Endothelial cell (in vitro differentiated cells): ENCODE measurements around the gene PDE4B. TPM values are rescaled to one million over a fixed set of nuclear protein-coding genes. Genes with fewer than 3 reads are reported as not detected.
A peak's percentile ranks its signal among the peaks of the same experiment; 100 is the strongest.

ENCODE experiments used
- DNase-seq: peaks from one replicate; pipeline ENCODE4 v3.0.0; 2021; ENCODE audit warnings: low spot score
- H3K27ac Mint-ChIP-seq: one replicate; pipeline ENCODE4 v1.8.0; 2021; ENCODE audit warnings: mixed read lengths, inconsistent platforms; ENCODE audit not compliant: unreplicated experiment
- H3K27me3 Mint-ChIP-seq: one replicate; pipeline ENCODE4 v1.8.0; 2021; ENCODE audit warnings: mild to moderate bottlenecking, moderate library complexity, mixed read lengths, inconsistent platforms; ENCODE audit not compliant: unreplicated experiment
- H3K36me3 Mint-ChIP-seq: one replicate; pipeline ENCODE4 v1.8.0; 2021; ENCODE audit warnings: mild to moderate bottlenecking, low read depth, mixed read lengths, inconsistent platforms; ENCODE audit not compliant: unreplicated experiment
- H3K4me1 Mint-ChIP-seq: one replicate; pipeline ENCODE4 v1.8.0; 2021; ENCODE audit warnings: mild to moderate bottlenecking, mixed read lengths, inconsistent platforms; ENCODE audit not compliant: unreplicated experiment
- H3K4me3 Mint-ChIP-seq: one replicate; pipeline ENCODE4 v1.8.0; 2021; ENCODE audit warnings: mild to moderate bottlenecking, mixed read lengths, inconsistent platforms; ENCODE audit not compliant: unreplicated experiment
- H3K9me3 Mint-ChIP-seq: one replicate; pipeline ENCODE4 v1.8.0; 2021; ENCODE audit warnings: mixed read lengths, inconsistent platforms; ENCODE audit not compliant: unreplicated experiment
- total RNA-seq: library from RNA; stranded (reverse); fragmentation: NEBNext Ultra II Directional; extraction: Animal tissue kit (Norgen Biotek cat#: 25700); gene quantifications from one replicate; pipeline ENCODE4 v1.2.1, GENCODE V29; 2021; ENCODE audit not compliant: unreplicated experiment
- TF ChIP-seq, protein P1 (sequence below): fragments of 200-600 bp; sonication (generic); IDR thresholded peaks from one replicate; pipeline ENCODE4 v1.5.0; 2021; ENCODE audit warnings: antibody characterized with exemption; ENCODE audit not compliant: unreplicated experiment

The PDE4B gene
- total RNA-seq, 1 donor from 2014 or later: 45.6 TPM

DNA sequence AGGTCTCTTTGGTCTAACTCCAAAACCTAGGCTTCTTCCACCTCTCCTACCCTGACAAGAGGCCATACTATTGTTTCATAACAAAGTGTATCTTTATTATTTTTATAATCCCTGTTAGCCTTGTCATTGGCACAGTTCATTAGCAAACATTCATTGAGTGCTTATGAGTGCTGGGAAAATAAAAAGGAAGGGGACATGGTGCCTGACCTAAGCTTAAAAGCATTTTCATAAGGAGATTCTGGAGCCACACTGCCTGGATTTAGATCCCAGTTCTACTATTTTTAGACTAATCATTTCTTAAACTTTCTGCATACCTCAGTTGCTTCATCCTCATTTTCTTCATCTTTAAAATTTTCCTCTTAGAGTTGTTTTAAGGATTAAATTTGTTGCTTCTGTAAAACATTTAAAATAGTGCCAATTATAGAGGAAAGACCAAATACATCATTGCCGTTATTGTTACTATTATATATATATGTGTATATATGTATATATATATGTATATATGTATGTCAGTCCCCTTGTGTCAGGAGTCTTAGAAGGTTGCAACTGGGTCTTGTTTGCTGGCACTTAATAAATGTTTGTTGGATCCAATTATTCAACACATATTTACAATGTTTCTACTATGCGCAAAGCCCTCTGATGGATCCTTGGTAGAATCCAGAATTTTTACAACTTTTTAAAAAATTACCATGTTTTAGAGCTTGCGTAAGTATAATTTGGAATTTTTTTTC lies 490.4 kb downstream of the PDE4B start:
- no peaks in the 10 kb centered on the region for H3K9me3 Mint-ChIP-seq
- no peaks in the 10 kb centered on the region for H3K36me3 Mint-ChIP-seq
- H3K27me3 Mint-ChIP-seq: peaks cover 2% of the 10 kb centered on the region
- peaks cover 30% of the 10 kb centered on the region for H3K4me1 Mint-ChIP-seq
- TF ChIP-seq, protein P1, sequence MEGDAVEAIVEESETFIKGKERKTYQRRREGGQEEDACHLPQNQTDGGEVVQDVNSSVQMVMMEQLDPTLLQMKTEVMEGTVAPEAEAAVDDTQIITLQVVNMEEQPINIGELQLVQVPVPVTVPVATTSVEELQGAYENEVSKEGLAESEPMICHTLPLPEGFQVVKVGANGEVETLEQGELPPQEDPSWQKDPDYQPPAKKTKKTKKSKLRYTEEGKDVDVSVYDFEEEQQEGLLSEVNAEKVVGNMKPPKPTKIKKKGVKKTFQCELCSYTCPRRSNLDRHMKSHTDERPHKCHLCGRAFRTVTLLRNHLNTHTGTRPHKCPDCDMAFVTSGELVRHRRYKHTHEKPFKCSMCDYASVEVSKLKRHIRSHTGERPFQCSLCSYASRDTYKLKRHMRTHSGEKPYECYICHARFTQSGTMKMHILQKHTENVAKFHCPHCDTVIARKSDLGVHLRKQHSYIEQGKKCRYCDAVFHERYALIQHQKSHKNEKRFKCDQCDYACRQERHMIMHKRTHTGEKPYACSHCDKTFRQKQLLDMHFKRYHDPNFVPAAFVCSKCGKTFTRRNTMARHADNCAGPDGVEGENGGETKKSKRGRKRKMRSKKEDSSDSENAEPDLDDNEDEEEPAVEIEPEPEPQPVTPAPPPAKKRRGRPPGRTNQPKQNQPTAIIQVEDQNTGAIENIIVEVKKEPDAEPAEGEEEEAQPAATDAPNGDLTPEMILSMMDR: no peak
- no peak overlapping the region for H3K27ac Mint-ChIP-seq
- H3K4me3 Mint-ChIP-seq: no peak overlapping the region
- DNase-seq: no peak

DNA sequence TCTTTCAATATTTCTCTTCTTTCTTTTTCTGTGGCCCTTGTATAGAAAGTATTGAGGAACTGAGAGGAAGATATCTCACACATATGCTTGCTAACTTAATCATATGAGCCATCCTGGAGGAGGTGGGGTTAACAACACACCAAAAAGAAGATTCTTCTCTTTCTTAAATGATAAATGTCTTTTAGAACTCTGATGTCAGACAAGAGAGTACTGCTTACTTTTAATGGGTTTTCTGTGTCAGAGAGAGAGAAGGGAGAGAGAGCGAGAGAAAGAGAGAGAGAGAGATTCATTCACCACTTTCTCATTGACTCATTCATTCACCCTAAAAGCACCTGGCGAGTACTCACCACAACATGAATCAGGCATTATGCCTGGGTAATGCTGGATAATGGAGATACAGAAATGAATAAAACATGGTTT lies 490.9 kb downstream of the PDE4B start:
- Mint-ChIP-seq H3K27me3 (peaks cover under 1% of the 10 kb centered on the region), H3K9me3 (no peaks in the 10 kb centered on the region), H3K27ac (no peak overlapping the region), H3K36me3 (no peaks in the 10 kb centered on the region), H3K4me1 (peaks cover 25% of the 10 kb centered on the region), H3K4me3 (no peak overlapping the region)
- TF ChIP-seq, protein P1: no peak
- DNase-seq: no peak

DNA sequence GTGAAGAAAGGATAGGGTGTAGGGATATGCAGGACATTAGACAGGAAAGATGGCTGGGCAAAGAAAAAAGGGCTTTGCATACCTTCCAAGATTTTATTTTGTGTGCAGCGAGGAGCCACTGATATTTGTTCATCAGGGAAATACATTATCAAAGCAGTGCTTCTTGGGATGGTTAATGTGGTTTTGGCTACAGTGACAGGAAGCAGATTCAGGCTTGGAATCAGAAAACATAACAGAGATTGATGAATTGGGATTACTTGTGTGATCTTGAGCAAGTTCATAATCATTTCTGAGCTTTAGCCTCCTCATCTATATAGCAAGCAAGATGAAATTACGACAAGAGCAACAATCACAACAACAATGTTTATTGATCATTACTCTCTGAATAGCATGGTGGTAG lies 492.1 kb downstream of the PDE4B start:
- H3K36me3 Mint-ChIP-seq: no peaks in the 10 kb centered on the region
- DNase-seq: no peak
- H3K4me1 Mint-ChIP-seq: peaks cover 19% of the 10 kb centered on the region
- no peak overlapping the region for H3K27ac Mint-ChIP-seq
- H3K27me3 Mint-ChIP-seq: peaks cover 2% of the 10 kb centered on the region
- no peaks in the 10 kb centered on the region for H3K9me3 Mint-ChIP-seq
- H3K4me3 Mint-ChIP-seq: no peak overlapping the region
- TF ChIP-seq, protein P1: no peak

DNA sequence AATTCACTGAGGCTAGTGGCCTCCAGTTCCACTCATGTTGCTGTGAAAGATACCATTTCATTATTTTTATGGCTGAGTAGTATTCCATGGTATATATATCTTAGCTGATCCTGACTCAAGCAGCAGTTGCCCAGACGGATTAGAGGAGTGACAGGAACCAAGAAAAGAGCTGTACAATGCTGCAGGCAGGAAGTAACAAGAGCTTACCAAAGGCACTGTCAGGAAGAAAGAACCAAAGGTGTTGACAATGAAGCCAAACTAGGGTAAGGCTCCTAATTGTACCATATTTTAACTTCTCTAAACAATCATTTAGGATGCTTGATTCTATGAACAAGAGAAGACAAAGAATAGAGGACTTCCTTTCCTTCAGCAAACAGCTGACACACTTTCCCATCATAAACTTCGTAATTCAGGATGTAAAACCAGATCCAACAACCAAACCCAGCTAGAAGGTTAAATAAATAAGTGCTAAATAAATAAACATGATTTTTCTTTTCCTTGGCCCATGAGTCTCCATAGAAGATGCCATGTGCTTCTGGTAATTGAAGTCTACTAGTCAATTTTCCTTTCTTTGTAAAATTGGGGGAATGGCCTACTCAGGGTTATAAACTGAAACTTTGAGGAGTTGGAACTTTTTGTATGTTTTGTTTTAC lies 493.0 kb downstream of the PDE4B start:
- no peak overlapping the region for H3K4me3 Mint-ChIP-seq
- peak overlapping the region; percentile 15 for H3K27ac Mint-ChIP-seq
- TF ChIP-seq, protein P1: no peak
- peaks cover 16% of the 10 kb centered on the region for H3K4me1 Mint-ChIP-seq
- peaks cover 2% of the 10 kb centered on the region for H3K27me3 Mint-ChIP-seq
- no peaks in the 10 kb centered on the region for H3K9me3 Mint-ChIP-seq
- DNase-seq: no peak
- H3K36me3 Mint-ChIP-seq: no peaks in the 10 kb centered on the region

DNA sequence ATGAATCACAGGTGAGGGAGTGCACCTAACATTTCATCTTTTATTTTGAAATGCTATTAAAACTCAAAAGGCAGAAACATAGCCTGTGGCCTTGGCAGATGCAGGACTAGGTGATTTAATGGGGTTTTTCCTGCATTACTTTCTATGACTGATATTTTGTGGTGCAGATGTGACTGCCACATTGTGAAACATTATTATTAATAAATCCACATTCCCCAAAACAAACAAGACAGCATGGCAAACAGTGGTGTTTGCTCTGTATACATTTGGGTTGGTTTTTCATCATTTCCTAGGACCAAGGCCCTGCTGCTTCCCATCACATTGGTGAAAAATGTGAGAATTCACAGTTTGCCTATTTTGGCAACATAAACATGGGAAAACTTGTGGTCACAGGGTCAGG lies 493.6 kb downstream of the PDE4B start:
- TF ChIP-seq, protein P1: no peak
- Mint-ChIP-seq H3K27ac (no peak overlapping the region), H3K27me3 (peaks cover 2% of the 10 kb centered on the region), H3K4me3 (no peak overlapping the region), H3K36me3 (no peaks in the 10 kb centered on the region), H3K4me1 (peaks cover 16% of the 10 kb centered on the region), H3K9me3 (no peaks in the 10 kb centered on the region)
- DNase-seq: no peak
